Measurements from ENCODE around the gene SLITRK3. TPM values are rescaled to one million over a fixed set of nuclear protein-coding genes. Genes with fewer than 3 reads are reported as not detected.
A peak's percentile ranks its signal among the peaks of the same experiment; 100 is the strongest.
"Not testable (repeated sequence)": the region's sequence is repeated elsewhere in the genome, so short reads cannot be mapped to it uniquely, and the experiment has no call there.

Gene SLITRK3
- polyA plus RNA-seq, 12 donors = 0.19 to 1.2 (median 0.44) TPM; not detected in 2

DNA sequence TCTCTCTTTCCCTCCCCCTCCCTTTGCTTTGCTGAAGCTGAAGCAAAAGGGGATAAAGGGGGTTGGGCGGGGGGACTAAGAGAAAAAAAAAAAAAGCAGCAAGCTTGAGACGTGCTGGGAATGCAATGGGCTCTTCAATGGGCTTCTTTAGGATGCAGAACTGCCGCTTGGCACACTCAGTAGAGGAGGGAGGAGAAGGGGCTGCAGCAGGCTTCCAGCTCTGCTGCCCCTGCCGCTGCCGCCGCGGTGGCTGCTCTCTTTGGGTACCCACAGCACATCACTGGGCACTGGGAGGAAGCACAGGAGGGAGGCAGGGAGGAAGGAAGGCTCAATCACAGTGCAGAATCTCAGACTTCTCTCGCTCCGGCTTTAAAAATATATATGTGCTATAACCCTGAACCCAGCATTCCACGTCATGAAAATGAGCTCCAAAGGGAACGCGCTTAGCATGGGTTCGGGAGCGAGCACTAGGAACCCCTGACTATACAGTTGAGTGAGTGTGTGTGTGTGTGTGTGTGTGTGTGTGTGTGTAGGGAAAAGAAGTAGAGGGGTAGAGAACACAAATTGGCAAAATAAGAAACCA, 3.5 kb downstream of the SLITRK3 start:
- peak; percentile 16 for DNase-seq

- DNase-seq = no peak
These were observed 4.7 kb downstream of the SLITRK3 start for GRCh38 chr3:165191491-165191890.

GRCh38 chr3:165188452-165188851, 7.7 kb downstream of the SLITRK3 start:
- DNase-seq = no peak

DNA sequence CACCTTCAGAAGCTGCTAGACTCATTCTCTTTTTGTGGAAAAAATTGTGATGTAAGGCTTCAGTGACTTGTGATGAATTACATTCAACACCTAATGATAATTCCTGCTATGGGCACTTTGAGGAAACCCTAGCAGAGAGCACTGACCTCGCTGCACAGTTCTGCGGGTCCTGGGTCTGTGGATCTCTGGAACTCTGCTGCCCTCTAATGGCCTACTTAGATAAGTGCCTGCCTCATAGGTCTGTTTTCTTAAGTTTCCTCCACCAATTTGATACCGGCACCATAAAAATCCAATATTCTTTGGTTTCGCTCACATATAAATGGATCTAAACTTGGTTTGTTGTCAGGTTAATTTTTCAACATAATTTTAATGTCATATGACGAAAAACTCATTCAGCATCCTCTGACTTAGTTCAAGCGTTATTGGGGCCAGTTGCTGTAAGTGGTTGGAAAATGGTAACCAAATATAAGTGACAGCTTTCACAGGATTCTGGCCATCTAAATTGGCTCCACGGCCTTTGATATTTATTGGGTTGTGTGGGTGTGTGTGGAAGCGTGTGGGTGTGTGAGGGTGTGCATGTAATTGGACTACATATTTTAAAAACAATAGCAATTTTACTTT, 10.4 kb downstream of the SLITRK3 start:
- DNase-seq = peak; percentile 64

- no peak for DNase-seq
These were observed 14.6 kb downstream of the SLITRK3 start for GRCh38 chr3:165181556-165181955.

DNA sequence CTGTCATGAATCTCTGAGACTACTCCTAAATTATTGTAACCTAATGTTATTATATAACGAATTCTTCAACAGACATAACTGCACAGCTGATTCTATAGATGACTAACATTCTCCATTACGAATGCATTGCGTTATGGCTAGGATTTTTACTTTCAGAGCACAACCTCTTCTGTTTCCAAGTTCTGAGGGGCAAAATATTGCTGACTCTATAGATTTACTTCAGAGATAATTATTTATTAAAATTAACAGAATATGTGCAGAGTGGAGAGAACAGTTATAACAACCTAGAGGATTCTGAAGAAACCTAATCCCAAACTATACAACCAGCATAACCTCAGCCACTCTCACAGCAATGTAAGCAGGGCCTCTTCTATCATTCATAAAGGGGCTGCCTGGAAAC, 25.9 kb downstream of the SLITRK3 start:
- no peak for DNase-seq

- DNase-seq = no peak
These were observed 26.8 kb downstream of the SLITRK3 start for GRCh38 chr3:165169368-165169767.

- no peak for DNase-seq
These were observed 33.3 kb downstream of the SLITRK3 start for GRCh38 chr3:165162883-165163282.

DNA sequence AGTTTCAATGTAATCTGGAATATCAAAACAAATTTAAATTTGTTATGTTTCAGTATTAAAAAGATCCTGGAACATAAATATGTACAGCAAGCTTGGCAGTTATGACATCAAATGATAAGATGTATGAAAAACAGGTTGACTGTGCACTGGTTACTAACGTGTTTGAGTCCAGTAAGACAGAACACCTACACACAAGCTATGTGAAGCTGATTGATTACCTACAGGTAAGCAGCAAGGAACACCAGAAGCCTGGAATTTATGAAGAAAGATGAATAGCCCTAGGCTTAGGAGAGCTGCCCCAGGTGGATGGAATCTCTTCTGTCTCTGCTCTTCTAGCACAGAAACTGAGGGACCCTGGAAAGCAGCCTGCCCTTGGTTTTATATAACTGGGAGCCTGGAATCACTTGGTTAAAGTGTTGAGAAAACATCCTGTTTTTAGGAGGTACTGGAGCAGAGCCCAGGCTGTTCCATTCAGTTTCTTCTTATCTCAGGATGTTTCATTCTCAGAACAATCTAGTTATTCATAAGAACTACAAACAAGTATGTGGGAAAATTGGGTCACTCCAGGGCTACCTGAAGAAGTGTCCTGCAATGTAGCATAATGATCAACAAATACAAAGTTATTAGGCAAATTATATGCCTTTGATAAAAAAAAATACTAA, 36.3 kb downstream of the SLITRK3 start:
- no peak for DNase-seq

GRCh38 chr3:165158011-165158410, 38.2 kb downstream of the SLITRK3 start:
- DNase-seq = no peak

- DNase-seq = no peak
These were observed 39.3 kb downstream of the SLITRK3 start for GRCh38 chr3:165156757-165157420.

DNA sequence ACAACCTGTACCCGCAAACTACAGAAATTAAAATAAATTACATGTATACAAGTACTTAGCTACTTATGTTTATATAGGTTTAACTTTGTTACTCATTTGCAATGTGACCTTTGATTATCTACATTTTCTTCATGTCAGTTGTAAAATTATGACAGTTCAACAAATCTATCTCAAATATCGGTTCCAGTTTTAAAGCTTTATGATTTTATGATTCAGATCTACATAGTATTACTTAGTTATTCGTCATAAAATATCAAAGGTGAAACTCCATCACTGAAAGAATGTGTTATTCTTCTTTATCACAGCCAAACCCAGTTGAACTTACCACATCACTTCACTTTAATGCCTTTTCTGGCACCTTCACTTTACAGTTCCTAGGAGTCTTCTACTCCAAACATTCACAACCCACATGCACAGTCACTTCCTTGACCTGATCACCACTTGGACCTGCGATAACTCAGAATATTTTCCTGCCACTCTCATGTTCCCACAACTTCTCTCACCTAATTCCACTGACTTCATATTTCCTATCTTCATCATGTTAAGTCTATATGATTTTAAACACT, 47.2 kb downstream of the SLITRK3 start:
- DNase-seq = no peak

GRCh38 chr3:165144271-165144670, 51.9 kb downstream of the SLITRK3 start:
- DNase-seq = no peak

- not testable (repeated sequence) for DNase-seq
These were observed 56.3 kb downstream of the SLITRK3 start for GRCh38 chr3:165139918-165140317.

Other genes starting within 250 kb of the SLITRK3 start
- 10 to 100 TPM in 1 of 12 donors, under 1 TPM in 1, not detected in 10; 0.17 to 52.4 TPM for gene SI, start 117.9 kb downstream of the SLITRK3 start, polyA plus RNA-seq (ENCODE audit: insufficient read length in 12 of 12)